H9 (cell line): ENCODE results near the gene SLC22A13. TPM values are rescaled to one million over a fixed set of nuclear protein-coding genes. Genes with fewer than 3 reads are reported as not detected.

ENCODE experiments used
- DNase-seq: peaks from one replicate; pipeline ENCODE4 v3.0.0-alpha.2; 2017
- H2AFZ ChIP-seq: one replicate; pipeline ENCODE4 v1.6.1; 2013; ENCODE audit warnings: mild to moderate bottlenecking, low read length, control low read depth, moderate library complexity
- H2AK5ac ChIP-seq: 2 replicates; pipeline ENCODE4 v1.6.1; 2013; ENCODE audit warnings: low read length, control low read depth, mixed read lengths; ENCODE audit not compliant: insufficient read length
- H2BK120ac ChIP-seq: one replicate; pipeline ENCODE4 v1.6.1; 2013; ENCODE audit warnings: low read depth, mild to moderate bottlenecking, low read length, control low read depth, inconsistent platforms; ENCODE audit not compliant: poor library complexity, severe bottlenecking
- H2BK12ac ChIP-seq: 2 replicates; pipeline ENCODE4 v1.6.1; 2013; ENCODE audit warnings: low read length, control low read depth, mixed read lengths, low read depth; ENCODE audit not compliant: insufficient read length
- H2BK15ac ChIP-seq: 2 replicates; pipeline ENCODE4 v1.6.1; 2013; ENCODE audit warnings: low read depth, low read length, control low read depth
- H2BK20ac ChIP-seq: one replicate; pipeline ENCODE4 v1.6.1; 2013; ENCODE audit warnings: low read depth, mild to moderate bottlenecking, low read length, control low read depth, inconsistent platforms; ENCODE audit not compliant: poor library complexity, severe bottlenecking
- H2BK5ac ChIP-seq: 2 replicates; pipeline ENCODE4 v1.6.1; 2013; ENCODE audit warnings: low read length, control low read depth, mixed read lengths; ENCODE audit not compliant: insufficient read length
- H3K14ac ChIP-seq: 2 replicates; pipeline ENCODE4 v1.6.1; 2013; ENCODE audit warnings: low read length, control low read depth; ENCODE audit not compliant: insufficient read depth
- H3K18ac ChIP-seq: 2 replicates; pipeline ENCODE4 v1.6.1; 2013; ENCODE audit warnings: low read depth, mild to moderate bottlenecking, mixed read lengths, low read length, control low read depth; ENCODE audit not compliant: insufficient read length
- H3K23ac ChIP-seq: 2 replicates; pipeline ENCODE4 v1.6.1; 2013; ENCODE audit warnings: low read length, control low read depth, mixed read lengths, low read depth; ENCODE audit not compliant: insufficient read length
- H3K23me2 ChIP-seq: 2 replicates; pipeline ENCODE4 v1.6.1; 2013; ENCODE audit warnings: low read depth, mild to moderate bottlenecking, mixed read lengths, low read length, control low read depth; ENCODE audit not compliant: insufficient read length, poor library complexity, severe bottlenecking
- H3K27ac ChIP-seq: 2 replicates; pipeline ENCODE4 v1.5.1; 2013; ENCODE audit warnings: low read length, control low read depth, mixed read lengths, low read depth; ENCODE audit not compliant: insufficient read length
- H3K27me3 ChIP-seq: 2 replicates; pipeline ENCODE4 v1.6.1; 2013; ENCODE audit warnings: low read length, control low read depth, inconsistent platforms; ENCODE audit not compliant: insufficient read depth
- H3K4ac ChIP-seq: 2 replicates; pipeline ENCODE4 v1.6.1; 2013; ENCODE audit warnings: low read depth, mild to moderate bottlenecking, control low read depth, inconsistent platforms, low read length, moderate library complexity
- H3K4me1 ChIP-seq: 2 replicates; pipeline ENCODE4 v1.6.1; 2013; ENCODE audit warnings: low read length, control low read depth, inconsistent platforms; ENCODE audit not compliant: insufficient read depth
- H3K4me2 ChIP-seq: 2 replicates; pipeline ENCODE4 v1.6.1; 2013; ENCODE audit warnings: low read length, control low read depth, mixed read lengths; ENCODE audit not compliant: insufficient read length, insufficient read depth
- H3K56ac ChIP-seq: 2 replicates; pipeline ENCODE4 v1.6.1; 2013; ENCODE audit warnings: low read depth, mild to moderate bottlenecking, mixed read lengths, low read length, control low read depth; ENCODE audit not compliant: insufficient read length
- H3K79me1 ChIP-seq: 2 replicates; pipeline ENCODE4 v1.6.1; 2013; ENCODE audit warnings: low read depth, mild to moderate bottlenecking, moderate library complexity, low read length, control low read depth, inconsistent platforms; ENCODE audit not compliant: insufficient read depth, poor library complexity, severe bottlenecking
- H3K79me2 ChIP-seq: 2 replicates; pipeline ENCODE4 v1.6.1; 2013; ENCODE audit warnings: low read length, control low read depth, inconsistent platforms; ENCODE audit not compliant: insufficient read depth
- H3K9ac ChIP-seq: 2 replicates; pipeline ENCODE4 v1.6.1; 2013; ENCODE audit warnings: low read length, control low read depth, mixed read lengths; ENCODE audit not compliant: insufficient read length; ENCODE audit errors: extremely low read depth
- H3K9me3 ChIP-seq: one replicate; pipeline ENCODE4 v1.6.1; 2013; ENCODE audit warnings: low read depth, low read length, inconsistent platforms; ENCODE audit not compliant: control insufficient read depth
- H3T11ph ChIP-seq: one replicate; pipeline ENCODE4 v1.6.1; 2013; ENCODE audit warnings: mild to moderate bottlenecking, low read length, control low read depth, inconsistent platforms
- H4K20me1 ChIP-seq: one replicate; pipeline ENCODE4 v1.6.1; 2013; ENCODE audit not compliant: control insufficient read depth, insufficient read length, insufficient read depth
- H4K5ac ChIP-seq: 2 replicates; pipeline ENCODE4 v1.6.1; 2013; ENCODE audit warnings: low read depth, mild to moderate bottlenecking, mixed read lengths, low read length, control low read depth; ENCODE audit not compliant: insufficient read length
- H4K8ac ChIP-seq: replicated peaks from 2 replicates; pipeline ENCODE4 v1.6.1; 2013; ENCODE audit warnings: low read length, control low read depth, mixed read lengths, low read depth; ENCODE audit not compliant: insufficient read length
- H4K91ac ChIP-seq: 2 replicates; pipeline ENCODE4 v1.6.1; 2013; ENCODE audit warnings: low read depth, mild to moderate bottlenecking, moderate library complexity, mixed read lengths, low read length, control low read depth; ENCODE audit not compliant: insufficient read length
- H3K27ac Mint-ChIP-seq, 3 experiments: 2 replicates in 2 of 3; 3 replicates in 1 of 3; pipeline ENCODE4 v1.8.0; 2020 to 2021; ENCODE audit warnings: mixed read lengths in 3 of 3, mild to moderate bottlenecking in 1 of 3, moderate library complexity in 1 of 3
- H3K27me3 Mint-ChIP-seq: 2 replicates; pipeline ENCODE4 v1.8.0; 2021; ENCODE audit warnings: low read depth, mild to moderate bottlenecking, moderate library complexity, mixed read lengths
- H3K36me3 Mint-ChIP-seq, 3 experiments: 2 replicates in 2 of 3; 3 replicates in 1 of 3; pipeline ENCODE4 v1.8.0; 2020 to 2021; ENCODE audit warnings: low read depth in 3 of 3, mixed read lengths in 3 of 3; ENCODE audit not compliant: insufficient read depth in 1 of 3
- H3K4me1 Mint-ChIP-seq, 2 experiments: 2 replicates each; pipeline ENCODE4 v1.8.0; 2020; ENCODE audit warnings: mixed read lengths in 2 of 2
- H3K4me3 Mint-ChIP-seq, 2 experiments: 2 replicates in 1 of 2; 3 replicates in 1 of 2; pipeline ENCODE4 v1.8.0; 2020 to 2021; ENCODE audit warnings: mild to moderate bottlenecking in 2 of 2, mixed read lengths in 2 of 2, moderate library complexity in 1 of 2
- H3K9me3 Mint-ChIP-seq, 2 experiments: 2 replicates in 1 of 2; 3 replicates in 1 of 2; pipeline ENCODE4 v1.8.0; 2020; ENCODE audit warnings: mild to moderate bottlenecking in 2 of 2, mixed read lengths in 2 of 2, moderate library complexity in 1 of 2
- CTCF ChIP-seq: fragments of 200-600 bp; sonication (generic); conservative IDR thresholded peaks from 3 replicates; pipeline ENCODE4 v1.8.0; 2021; ENCODE audit warnings: antibody characterized with exemption, mild to moderate bottlenecking
- WGBS: extraction: QIAGEN DNeasy Blood & Tissue Kit; methylation state at CpG from one replicate; pipeline ENCODE4 v1.1.7; 2013; ENCODE audit warnings: missing lambda C conversion rate, low lambda C conversion rate, mixed read lengths; ENCODE audit not compliant: insufficient read length; ENCODE audit errors: extremely low coverage; 5-methylcytosine and 5-hydroxymethylcytosine counted together
- long read RNA-seq: library from polyadenylated mRNA; unstranded; transcript quantifications from one replicate; pipeline ENCODE4 v2.0.0, GENCODE V29; 2020
- total RNA-seq: library from RNA; stranded (reverse); gene quantifications from 2 replicates; pipeline ENCODE4 v1.2.1, GENCODE V29; 2021

The SLC22A13 gene
- total RNA-seq, result 0.11 TPM in 1 of 2 replicates, not detected in the other
- long read RNA-seq, result 0 reads

DNA sequence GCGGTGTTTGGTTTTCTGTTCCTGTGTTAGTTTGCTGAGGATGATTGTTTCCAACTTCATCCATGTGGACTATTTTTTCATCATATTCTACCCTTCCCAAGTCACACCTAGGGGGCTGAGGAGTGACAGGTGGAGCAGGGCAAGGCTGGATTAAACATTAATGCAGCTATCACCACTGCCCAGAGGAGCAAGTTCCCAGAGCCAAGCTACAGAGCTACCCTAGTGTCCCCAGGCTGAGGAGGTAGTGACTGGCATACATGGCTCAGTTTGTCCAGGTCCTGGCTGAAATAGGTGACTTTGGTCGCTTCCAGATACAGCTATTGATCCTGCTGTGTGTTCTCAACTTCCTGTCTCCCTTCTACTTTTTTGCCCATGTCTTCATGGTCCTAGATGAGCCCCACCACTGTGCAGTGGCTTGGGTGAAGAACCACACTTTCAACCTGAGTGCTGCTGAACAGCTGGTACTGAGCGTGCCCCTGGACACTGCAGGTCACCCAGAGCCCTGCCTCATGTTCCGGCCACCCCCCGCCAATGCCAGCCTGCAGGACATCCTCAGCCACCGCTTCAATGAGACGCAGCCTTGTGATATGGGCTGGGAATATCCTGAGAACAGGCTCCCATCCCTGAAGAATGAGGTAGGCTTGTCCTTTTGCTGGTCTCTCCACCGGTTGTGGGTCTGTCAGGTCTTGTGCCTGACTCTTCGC lies at the start of gene SLC22A13:
TSS of gene SLC22A13 (plus strand) at position 209 of the 704 bp plus-strand sequence. CDS start at position 258, 49 bp downstream.
- no peak for TF ChIP-seq CTCF
- Histone ChIP-seq H2AK5ac (no peak within 1 kb of the TSS), H3K9ac (no peak within 1 kb of the TSS), H3K9me3 (no peaks in the 10 kb centered on the region), H2BK120ac (no peak within 1 kb of the TSS), H3K4ac (no peak within 1 kb of the TSS), H3K18ac (no peak within 1 kb of the TSS), H3K27ac (no peak within 1 kb of the TSS), H2BK12ac (no peak within 1 kb of the TSS), H3T11ph (no peak within 1 kb of the TSS), H2BK5ac (no peak within 1 kb of the TSS), H3K79me2 (no peaks in the 10 kb centered on the region), H2BK20ac (no peak within 1 kb of the TSS), H2AFZ (no peak within 1 kb of the TSS), H3K4me2 (no peak within 1 kb of the TSS), H4K8ac (no peak within 1 kb of the TSS), H3K56ac (no peak within 1 kb of the TSS), H4K91ac (no peak within 1 kb of the TSS), H3K14ac (no peak within 1 kb of the TSS), H3K23ac (no peak within 1 kb of the TSS), H3K23me2 (no peaks in the 10 kb centered on the region), H2BK15ac (no peak within 1 kb of the TSS), H3K27me3 (no peaks in the 10 kb centered on the region), H3K4me1 (no peaks in the 10 kb centered on the region; the same call in none of the 2 replicates), H4K20me1 (peaks cover 3% of the 10 kb centered on the region), H4K5ac (no peak within 1 kb of the TSS), H3K79me1 (no peaks in the 10 kb centered on the region)
- no peaks in the 10 kb centered on the region for H3K36me3 Mint-ChIP-seq
- H3K27me3 Mint-ChIP-seq, result no peaks in the 10 kb centered on the region
- peaks cover 20 to 27% of the 10 kb centered on the region in 2 experiments for H3K4me1 Mint-ChIP-seq
- WGBS, result no CpG with 5 or more reads among the region's 9 CpGs
- H3K9me3 Mint-ChIP-seq, result no peaks in the 10 kb centered on the region
- no peak within 1 kb of the TSS for H3K4me3 Mint-ChIP-seq
- no peak for DNase-seq
- peak within 1 kb of the TSS in 2 of 3 experiments; percentile 23 to 87; a peak in 3 of 7 replicates for H3K27ac Mint-ChIP-seq
